HL-60 (cell line): ENCODE measurements around the gene PPP6R3.

Source experiments
- CTCF ChIP-seq: IDR thresholded peaks from one replicate; pipeline ENCODE4 v1.5.1; 2011; ENCODE audit warnings: low read length, control low read depth, inconsistent platforms; ENCODE audit not compliant: insufficient read depth
- POLR2AphosphoS5 ChIP-seq: IDR thresholded peaks from 2 replicates; pipeline ENCODE4 v1.6.1; 2012; ENCODE audit warnings: low read depth

- TF ChIP-seq CTCF, result no peak
- TF ChIP-seq POLR2AphosphoS5, result no peak
Observed at GRCh38 chr11:68523743-68524142, 63.2 kb downstream of the PPP6R3 start.
